H1 (cell line): ENCODE data around the gene RNPEPL1. TPM values are rescaled to one million over a fixed set of nuclear protein-coding genes. Genes with fewer than 3 reads are reported as not detected.
A peak's percentile ranks its signal among the peaks of the same experiment; 100 is the strongest.

Experiments used
- CTCF ChIA-PET: fragments of 300-600 bp; sonication (Branson Sonifier 250); formaldehyde crosslinking; loops from one replicate; lab custom pipeline; 2021; ENCODE audit not compliant: partially characterized antibody; lab: Charles Lee
- POLR2A ChIA-PET: fragments of 300-600 bp; sonication (Branson Sonifier 250); formaldehyde crosslinking; loops from one replicate; lab custom pipeline; 2021; ENCODE audit warnings: inconsistent platforms; ENCODE audit not compliant: partially characterized antibody; lab: Charles Lee
- DNase-seq, 2 experiments: peaks; one replicate each; pipeline versions ENCODE4 v3.0.0 to v3.0.0-alpha.2; 2010 to 2022; ENCODE audit warnings: low spot score in 2 of 2, low read depth in 1 of 2, mixed read lengths in 1 of 2
- FAIRE-seq: peaks from 2 replicates; lab custom pipeline; 2011; peaks lifted over from hg19 to GRCh38; lab: Jason Lieb, UNC
- H2AFZ ChIP-seq: 2 replicates; pipeline ENCODE4 v1.8.1; 2012; ENCODE audit warnings: low read length, inconsistent platforms
- H2AK5ac ChIP-seq: 2 replicates; pipeline ENCODE4 v1.6.1; 2013; ENCODE audit warnings: low read depth, low read length
- H2BK120ac ChIP-seq: replicated peaks from 2 replicates; pipeline ENCODE3; 2013; ENCODE audit warnings: low read depth, low read length, inconsistent platforms
- H2BK12ac ChIP-seq: 2 replicates; pipeline ENCODE4 v1.6.1; 2013; ENCODE audit warnings: low read depth, low read length
- H2BK15ac ChIP-seq: 2 replicates; pipeline ENCODE4 v1.6.1; 2013; ENCODE audit warnings: low read length
- H2BK20ac ChIP-seq: 2 replicates; pipeline ENCODE4 v1.6.1; 2013; ENCODE audit warnings: low read length
- H2BK5ac ChIP-seq: 2 replicates; pipeline ENCODE4 v1.6.1; 2013; ENCODE audit warnings: low read depth, low read length
- H3K14ac ChIP-seq: 2 replicates; pipeline ENCODE4 v1.6.1; 2013; ENCODE audit warnings: inconsistent platforms; ENCODE audit not compliant: insufficient read length
- H3K18ac ChIP-seq: 2 replicates; pipeline ENCODE4 v1.6.1; 2013; ENCODE audit warnings: low read length; ENCODE audit errors: extremely low read depth
- H3K23ac ChIP-seq: 2 replicates; pipeline ENCODE4 v1.6.1; 2013; ENCODE audit warnings: inconsistent platforms; ENCODE audit not compliant: insufficient read length
- H3K23me2 ChIP-seq: 2 replicates; pipeline ENCODE4 v1.6.1; 2013; ENCODE audit warnings: low read depth, low read length
- H3K27ac ChIP-seq: 2 replicates; pipeline ENCODE4 v1.6.1; 2011; ENCODE audit warnings: low read depth, low read length, inconsistent platforms
- H3K27me3 ChIP-seq, 4 experiments: replicated peaks in 1 of 4; 1 replicate in 1 of 4; 2 replicates in 3 of 4; pipeline versions ENCODE4 v1.6.1 to v1.8.1; 2011 to 2013; ENCODE audit warnings: low read length in 3 of 4, mild to moderate bottlenecking in 3 of 4, inconsistent platforms in 2 of 4, mixed read lengths in 2 of 4, moderate library complexity in 1 of 4; ENCODE audit not compliant: control insufficient read depth in 3 of 4, insufficient read depth in 3 of 4; ENCODE audit errors: extremely low read depth in 1 of 4
- H3K36me3 ChIP-seq, 4 experiments: 2 replicates each; pipeline versions ENCODE4 v1.6.1 to v1.8.1; 2011 to 2013; ENCODE audit warnings: mild to moderate bottlenecking in 4 of 4, low read length in 3 of 4, moderate library complexity in 2 of 4, control low read depth in 1 of 4, inconsistent platforms in 1 of 4; ENCODE audit not compliant: insufficient read depth in 4 of 4, control insufficient read depth in 2 of 4
- H3K4ac ChIP-seq: replicated peaks from 2 replicates; pipeline ENCODE3; 2013; ENCODE audit warnings: low read length, low read depth, mixed read lengths, inconsistent platforms; ENCODE audit not compliant: insufficient read length
- H3K4me1 ChIP-seq, 4 experiments: replicated peaks in 1 of 4; 1 replicate in 1 of 4; 2 replicates in 3 of 4; pipeline versions ENCODE4 v1.6.1 to v1.8.1; 2011 to 2013; ENCODE audit warnings: low read length in 3 of 4, inconsistent platforms in 2 of 4, mixed read lengths in 1 of 4; ENCODE audit not compliant: insufficient read depth in 4 of 4, control insufficient read depth in 3 of 4
- H3K4me2 ChIP-seq, 2 experiments: 2 replicates each; pipeline versions ENCODE4 v1.6.1 to v1.8.1; 2011 to 2013; ENCODE audit warnings: low read depth in 2 of 2, low read length in 2 of 2, control low read depth in 1 of 2, inconsistent platforms in 1 of 2, mild to moderate bottlenecking in 1 of 2; ENCODE audit not compliant: insufficient read depth in 1 of 2
- H3K4me3 ChIP-seq, 4 experiments: fragments of 200-600, 300-600 bp in 1 of 4; sonication (generic), shearing (Covaris generic), sonication (Bioruptor Twin) in 1 of 4; 2 replicates each; pipeline versions ENCODE4 v1.5.1 to v1.8.1; 2011 to 2016; ENCODE audit warnings: low read length in 4 of 4, low read depth in 3 of 4, control low read depth in 2 of 4, inconsistent platforms in 2 of 4, mild to moderate bottlenecking in 2 of 4, mixed read lengths in 1 of 4, moderate library complexity in 1 of 4; ENCODE audit not compliant: insufficient read depth in 2 of 4; ENCODE audit errors: extremely low read depth in 1 of 4
- H3K56ac ChIP-seq: replicated peaks from 2 replicates; pipeline ENCODE3; 2013; ENCODE audit warnings: low read depth, mild to moderate bottlenecking, mixed read lengths, low read length, inconsistent platforms; ENCODE audit not compliant: insufficient read length
- H3K79me1 ChIP-seq: 2 replicates; pipeline ENCODE4 v1.6.1; 2013; ENCODE audit warnings: low read depth, low read length, control low read depth
- H3K79me2 ChIP-seq, 2 experiments: 2 replicates each; pipeline versions ENCODE4 v1.6.1 to v1.8.1; 2012 to 2013; ENCODE audit warnings: low read length in 2 of 2, mild to moderate bottlenecking in 2 of 2, inconsistent platforms in 1 of 2; ENCODE audit not compliant: insufficient read depth in 2 of 2, control insufficient read depth in 1 of 2
- H3K9ac ChIP-seq, 4 experiments: replicated peaks in 1 of 4; 1 replicate in 1 of 4; 2 replicates in 3 of 4; pipeline versions ENCODE4 v1.6.1 to v1.8.1; 2011 to 2013; ENCODE audit warnings: low read depth in 3 of 4, low read length in 3 of 4, control low read depth in 2 of 4, mild to moderate bottlenecking in 2 of 4, moderate library complexity in 2 of 4, inconsistent platforms in 1 of 4; ENCODE audit errors: extremely low read depth in 1 of 4
- H3K9me3 ChIP-seq, 2 experiments: 2 replicates each; pipeline versions ENCODE4 v1.6.1 to v1.8.1; 2012 to 2013; ENCODE audit warnings: mild to moderate bottlenecking in 2 of 2, moderate library complexity in 2 of 2, control low read depth in 1 of 2, inconsistent platforms in 1 of 2, low read depth in 1 of 2, low read length in 1 of 2, mixed read lengths in 1 of 2; ENCODE audit not compliant: insufficient read depth in 2 of 2
- H4K20me1 ChIP-seq, 2 experiments: replicated peaks in 1 of 2; 2 replicates each; pipeline versions ENCODE3 to v1.8.1; 2011 to 2013; ENCODE audit warnings: inconsistent platforms in 2 of 2, low read length in 2 of 2, mild to moderate bottlenecking in 1 of 2; ENCODE audit not compliant: insufficient read depth in 2 of 2, control insufficient read depth in 1 of 2
- H4K5ac ChIP-seq: 2 replicates; pipeline ENCODE4 v1.6.1; 2013; ENCODE audit warnings: low read length, low read depth, mixed read lengths, inconsistent platforms; ENCODE audit not compliant: insufficient read length
- H4K8ac ChIP-seq: 2 replicates; pipeline ENCODE4 v1.8.0; 2013; ENCODE audit warnings: mild to moderate bottlenecking, moderate library complexity, low read length, inconsistent platforms; ENCODE audit not compliant: insufficient read depth; ENCODE audit errors: extremely low read depth
- H4K91ac ChIP-seq: replicated peaks from 2 replicates; pipeline ENCODE3; 2013; ENCODE audit warnings: low read length, mixed read lengths, inconsistent platforms; ENCODE audit not compliant: insufficient read length
- ASH2L ChIP-seq: fragments of 200-600, 300-600 bp; sonication (generic); IDR thresholded peaks from one replicate; pipeline ENCODE4 v1.7.1; 2017; ENCODE audit warnings: low read length
- CBX5 ChIP-seq: fragments of 300-800, 300-1000 bp; sonication (generic); IDR thresholded peaks from 2 replicates; pipeline ENCODE4 v1.7.1; 2016; ENCODE audit warnings: antibody characterized with exemption, low read length, low read depth
- CREB1 ChIP-seq: IDR thresholded peaks from 2 replicates; pipeline ENCODE4 v1.6.1; 2012; ENCODE audit warnings: inconsistent platforms
- GABPA ChIP-seq: IDR thresholded peaks from 2 replicates; pipeline ENCODE4 v1.6.1; 2011; ENCODE audit warnings: mild to moderate bottlenecking, low read length, moderate library complexity, borderline replicate concordance; ENCODE audit not compliant: insufficient read depth
- MAFK ChIP-seq: IDR thresholded peaks from 2 replicates; pipeline ENCODE4 v1.6.1; 2012; ENCODE audit warnings: low read depth, mild to moderate bottlenecking, improper control_type of control experiment, low read length
- TAF1 ChIP-seq: IDR thresholded peaks from 2 replicates; pipeline ENCODE4 v1.6.1; 2011; ENCODE audit warnings: mild to moderate bottlenecking, low read depth, low read length
- ZNF274 ChIP-seq: IDR thresholded peaks from 2 replicates; pipeline ENCODE4 v1.7.0; 2012; ENCODE audit warnings: low read length, borderline replicate concordance; ENCODE audit errors: extremely low read depth
- WGBS, 2 experiments: shearing (Covaris generic) in 1 of 2; methylation state at CpG; one replicate each; pipeline versions ENCODE4 v1.1.6 to v1.1.7; 2013 to 2015; ENCODE audit warnings: low lambda C conversion rate in 2 of 2, mixed read lengths in 2 of 2, inconsistent platforms in 1 of 2, low coverage in 1 of 2, missing lambda C conversion rate in 1 of 2; ENCODE audit not compliant: insufficient replicate concordance in 2 of 2, insufficient coverage in 1 of 2, insufficient read length in 1 of 2; ENCODE audit errors: extremely low coverage in 1 of 2, missing lambda C conversion rate in 1 of 2; 5-methylcytosine and 5-hydroxymethylcytosine counted together
- polyA plus RNA-seq, 7 experiments: library from polyadenylated mRNA; depleted of rRNA in 3 of 7; stranded (reverse) in 5 of 7; unstranded in 2 of 7; fragments of >200 nt in 5 of 7; fragments of 200-250 nt in 2 of 7; gene quantifications; 1 replicate in 5 of 7; 2 replicates in 1 of 7; 4 replicates in 1 of 7; pipeline versions ENCODE4 v1.2.1 to v1.2.3, GENCODE V29; 2011 to 2013; ENCODE audit warnings: missing spikeins in 2 of 7, mixed read lengths in 2 of 7
- total RNA-seq: library from RNA; stranded (reverse); fragmentation: NEBNext Ultra II Directional; extraction: Animal tissue kit (Norgen Biotek cat#: 25700); gene quantifications from 2 replicates; pipeline ENCODE4 v1.2.1, GENCODE V29; 2021
- TF ChIP-seq, protein P1 (sequence below): IDR thresholded peaks from 2 replicates; pipeline ENCODE4 v1.6.1; 2012; ENCODE audit warnings: inconsistent platforms
- TF ChIP-seq, protein P2 (sequence below): IDR thresholded peaks from 2 replicates; pipeline ENCODE4 v1.6.1; 2011; ENCODE audit warnings: low read length, improper control_type of control experiment

Gene RNPEPL1
- total and polyA plus RNA-seq, 2 of the 8 experiments (the other 6 are each of a cell fraction or from before 2014, with no cell fraction given) = 9.0 to 11.3 TPM

DNA sequence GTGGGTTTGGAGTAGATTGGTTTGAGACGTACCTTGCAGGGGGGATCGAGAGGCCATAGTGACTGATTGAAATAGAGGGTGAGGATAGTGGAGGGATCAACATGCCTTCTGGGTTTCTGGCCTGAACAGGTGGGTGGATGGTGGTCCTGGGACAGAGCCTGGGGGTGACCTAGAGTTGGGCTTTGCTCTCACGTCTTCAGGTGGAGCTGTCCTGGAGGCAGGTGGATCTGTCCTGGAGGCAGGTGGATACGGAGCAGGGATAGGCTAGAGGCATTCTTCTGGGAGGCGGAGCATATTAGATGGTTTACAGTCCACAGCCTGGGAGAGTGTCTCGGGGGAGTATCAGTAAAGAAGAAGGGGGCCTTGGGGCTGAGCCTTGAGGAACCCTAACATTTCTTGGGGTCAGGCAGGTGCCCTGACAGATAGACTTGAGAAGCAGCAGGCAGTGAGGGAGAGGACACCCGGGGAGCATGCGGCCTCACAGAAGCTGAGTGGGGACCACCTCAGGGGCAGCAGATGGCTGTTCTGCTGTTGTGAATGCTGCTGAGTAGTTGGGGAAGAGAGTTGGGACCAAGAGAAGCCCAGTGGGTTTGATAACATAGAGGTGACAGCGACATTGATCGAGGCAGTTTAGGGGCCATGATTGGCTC lies 19.8 kb downstream of the RNPEPL1 start:
- peaks cover 4 to 45% of the 10 kb centered on the region in 2 experiments; a peak in 3 of 4 replicates for H3K79me2 ChIP-seq
- no peaks in the 10 kb centered on the region for H3K27me3 ChIP-seq
- no peak overlapping the region for H2AK5ac ChIP-seq
- 91% methylated on average over 10 of the region's 10 CpGs; no CpG with 5 or more reads in 1 of the 2 experiments for WGBS, 2 experiments
- no peak overlapping the region for H4K91ac ChIP-seq
- no peak overlapping the region for H2BK120ac ChIP-seq
- no peak overlapping the region for H2BK12ac ChIP-seq
- CTCF ChIA-PET = interaction anchor here (0.8 to 5.1 kb wide), 7 partner anchors 8 to 150 kb away, joined by 3 to 37 read pairs (median 8); partner anchors contain the start of gene ANKMY1
- peaks cover 0 to 14% (median 11%) of the 10 kb centered on the region in 4 experiments; a peak in 6 of 7 replicates for H3K4me1 ChIP-seq
- H3K9ac ChIP-seq = no peak overlapping the region
- H3K79me1 ChIP-seq = peaks cover 17% of the 10 kb centered on the region
- POLR2A ChIA-PET = interaction anchor here (1.3 to 3.2 kb wide), 3 partner anchors 8 to 22 kb away, joined by 4 to 21 read pairs (median 5); no protein-coding TSS in a partner anchor
- H3K18ac ChIP-seq = no peak overlapping the region
- no peak overlapping the region for H2AFZ ChIP-seq
- no peak overlapping the region for H3K56ac ChIP-seq
- no peak overlapping the region for H2BK5ac ChIP-seq
- H2BK15ac ChIP-seq = no peak overlapping the region
- no peak overlapping the region for H2BK20ac ChIP-seq
- no peak overlapping the region for H3K27ac ChIP-seq
- peaks cover 0 to 8% (median 6%) of the 10 kb centered on the region in 4 experiments; a peak in 4 of 8 replicates for H3K36me3 ChIP-seq
- peak overlapping the region; percentile 94 to 97 (median 95); a peak in 6 of 8 replicates for H3K4me3 ChIP-seq
- peaks cover 5 to 31% of the 10 kb centered on the region in 2 experiments for H4K20me1 ChIP-seq
- FAIRE-seq (no peak), DNase-seq (no peak)
- no peak overlapping the region for H4K8ac ChIP-seq
- H3K4ac ChIP-seq = no peak overlapping the region
- no peaks in the 10 kb centered on the region for H3K9me3 ChIP-seq
- peak overlapping the region; percentile 77 to 95 for H3K4me2 ChIP-seq
- H3K23ac ChIP-seq = no peak overlapping the region
- peaks cover 12% of the 10 kb centered on the region; the same call in 1 of the 2 replicates for H3K23me2 ChIP-seq
- H3K14ac ChIP-seq = no peak overlapping the region
- no peak overlapping the region for H4K5ac ChIP-seq
- TF ChIP-seq, protein P1, sequence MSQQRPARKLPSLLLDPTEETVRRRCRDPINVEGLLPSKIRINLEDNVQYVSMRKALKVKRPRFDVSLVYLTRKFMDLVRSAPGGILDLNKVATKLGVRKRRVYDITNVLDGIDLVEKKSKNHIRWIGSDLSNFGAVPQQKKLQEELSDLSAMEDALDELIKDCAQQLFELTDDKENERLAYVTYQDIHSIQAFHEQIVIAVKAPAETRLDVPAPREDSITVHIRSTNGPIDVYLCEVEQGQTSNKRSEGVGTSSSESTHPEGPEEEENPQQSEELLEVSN = no peak
- TF ChIP-seq TAF1 (no peak), CBX5 (no peak), GABPA (no peak), MAFK (no peak), CREB1 (no peak), ASH2L (no peak), ZNF274 (no peak)
- TF ChIP-seq, protein P2, sequence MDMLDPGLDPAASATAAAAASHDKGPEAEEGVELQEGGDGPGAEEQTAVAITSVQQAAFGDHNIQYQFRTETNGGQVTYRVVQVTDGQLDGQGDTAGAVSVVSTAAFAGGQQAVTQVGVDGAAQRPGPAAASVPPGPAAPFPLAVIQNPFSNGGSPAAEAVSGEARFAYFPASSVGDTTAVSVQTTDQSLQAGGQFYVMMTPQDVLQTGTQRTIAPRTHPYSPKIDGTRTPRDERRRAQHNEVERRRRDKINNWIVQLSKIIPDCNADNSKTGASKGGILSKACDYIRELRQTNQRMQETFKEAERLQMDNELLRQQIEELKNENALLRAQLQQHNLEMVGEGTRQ = no peak
